ENCODE data around the gene SPATA24. TPM values are rescaled to one million over a fixed set of nuclear protein-coding genes. Genes with fewer than 3 reads are reported as not detected.

Gene SPATA24
- total and polyA plus RNA-seq, 2 of the 8 experiments (the other 6 are each of a cell fraction or from before 2014, with no cell fraction given), result 5.8 to 9.4 TPM

- Histone ChIP-seq H3K23me2 (ENCODE audit: low read depth, low read length) (peaks cover 4% of the 10 kb centered on the region; the same call in 1 of the 2 replicates), H2BK20ac (ENCODE audit: low read length) (no peak overlapping the region), H4K91ac (replicated peaks; ENCODE audit: insufficient read length, low read length) (no peak overlapping the region), H2AK5ac (ENCODE audit: low read depth, low read length) (no peak overlapping the region), H3K9me3 (ENCODE audit: insufficient read depth in 2 of 2, low read depth in 1 of 2, low read length in 1 of 2) (no peaks in the 10 kb centered on the region), H2BK15ac (ENCODE audit: low read length) (no peak overlapping the region), H3K36me3 (ENCODE audit: control insufficient read depth in 2 of 4, insufficient read depth in 4 of 4, low read length in 3 of 4) (peaks cover 0 to 3% (median 1%) of the 10 kb centered on the region in 4 experiments; a peak in 3 of 8 replicates), H3K4ac (replicated peaks; ENCODE audit: insufficient read length, low read depth, low read length) (no peak overlapping the region), H4K5ac (ENCODE audit: insufficient read length, low read depth, low read length) (no peak overlapping the region), H3K79me2 (ENCODE audit: control insufficient read depth in 1 of 2, insufficient read depth in 2 of 2, low read length in 2 of 2) (no peaks in the 10 kb centered on the region; a peak in 1 of 4 replicates), H3K79me1 (ENCODE audit: low read depth, low read length) (no peaks in the 10 kb centered on the region), H3K18ac (ENCODE audit: extremely low read depth, low read length) (no peak overlapping the region), H3K27me3 (replicated peaks in 1 of 4; ENCODE audit: control insufficient read depth in 3 of 4, extremely low read depth in 1 of 4, insufficient read depth in 3 of 4, low read length in 3 of 4) (0 out of 7 replicates have a peak, but pooled peaks cover 0 to 4% (median 0%) of the 10 kb centered on the region in 4 experiments), H3K56ac (replicated peaks; ENCODE audit: insufficient read length, low read depth, low read length) (no peak overlapping the region), H3K4me1 (replicated peaks in 1 of 4; ENCODE audit: control insufficient read depth in 3 of 4, insufficient read depth in 4 of 4, low read length in 3 of 4) (peaks cover 0 to 7% (median 4%) of the 10 kb centered on the region in 4 experiments; a peak in 6 of 7 replicates), H2AFZ (ENCODE audit: low read length) (no peak overlapping the region), H2BK5ac (ENCODE audit: low read depth, low read length) (no peak overlapping the region), H3K14ac (ENCODE audit: insufficient read length) (no peak overlapping the region), H2BK12ac (ENCODE audit: low read depth, low read length) (no peak overlapping the region), H3K4me2 (ENCODE audit: insufficient read depth in 1 of 2, low read depth in 2 of 2, low read length in 2 of 2) (no peak overlapping the region), H3K4me3 (ENCODE audit: extremely low read depth in 1 of 4, insufficient read depth in 2 of 4, low read depth in 3 of 4, low read length in 4 of 4) (no peak overlapping the region), H4K8ac (ENCODE audit: extremely low read depth, insufficient read depth, low read length) (no peak overlapping the region), H2BK120ac (replicated peaks; ENCODE audit: low read depth, low read length) (no peak overlapping the region), H4K20me1 (replicated peaks in 1 of 2; ENCODE audit: control insufficient read depth in 1 of 2, insufficient read depth in 2 of 2, low read length in 2 of 2) (peaks cover 0 to 1% of the 10 kb centered on the region in 2 experiments), H3K9ac (replicated peaks in 1 of 4; ENCODE audit: extremely low read depth in 1 of 4, low read depth in 3 of 4, low read length in 3 of 4) (no peak overlapping the region), H3K27ac (ENCODE audit: low read depth, low read length) (no peak overlapping the region), H3K23ac (ENCODE audit: insufficient read length) (no peak overlapping the region)
- WGBS, 2 experiments (ENCODE audit: extremely low coverage in 1 of 2, insufficient coverage in 1 of 2, insufficient read length in 1 of 2, insufficient replicate concordance in 2 of 2, low coverage in 1 of 2, low lambda C conversion rate in 2 of 2, missing lambda C conversion rate in 1 of 2), result 93% methylated on average over 7 of the region's 7 CpGs; no CpG with 5 or more reads in 1 of the 2 experiments
- ChIA-PET CTCF (ENCODE audit: partially characterized antibody) (interaction anchor here (1.2 to 8.2 kb wide), 5 partner anchors 12 to 369 kb away, joined by 3 to 69 read pairs (median 6); no protein-coding TSS in a partner anchor), POLR2A (ENCODE audit: partially characterized antibody) (interaction anchor here (1.3 kb wide), 1 partner anchor 31 kb away, joined by 3 read pairs; no protein-coding TSS in a partner anchor)
- DNase-seq (ENCODE audit: low read depth in 1 of 2, low spot score in 2 of 2) (no peak), FAIRE-seq (no peak)
- TF ChIP-seq POU5F1 (IDR thresholded peaks at IDR 0.05; ENCODE audit: low read depth, low read length), result no peak
- TF ChIP-seq SP2 (IDR thresholded peaks at IDR 0.05; ENCODE audit: low read length), result no peak
- no peak for TF ChIP-seq TCF12 (IDR thresholded peaks at IDR 0.05; ENCODE audit: low read depth, low read length)
- no peak for TF ChIP-seq POLR2AphosphoS5 (IDR thresholded peaks at IDR 0.05; ENCODE audit: low read depth, low read length)
- TF ChIP-seq BCL11A (IDR thresholded peaks at IDR 0.05; ENCODE audit: low read depth in 2 of 2, low read length in 2 of 2), result no peak
- TF ChIP-seq BRCA1 (IDR thresholded peaks at IDR 0.05; ENCODE audit: low read depth, low read length), result no peak
- no peak for TF ChIP-seq TAF7 (optimal IDR thresholded peaks at IDR 0.05; ENCODE audit: borderline replicate concordance, low read depth, low read length)
- no peak for TF ChIP-seq KDM4A (IDR thresholded peaks at IDR 0.05; ENCODE audit: low read depth, low read length, severe bottlenecking)
- TF ChIP-seq ASH2L (IDR thresholded peaks at IDR 0.05; ENCODE audit: low read length), result no peak
- no peak for TF ChIP-seq CBX8 (IDR thresholded peaks at IDR 0.05; ENCODE audit: borderline replicate concordance, low read depth, low read length)
- no peak for TF ChIP-seq CTCF (IDR thresholded peaks at IDR 0.05; ENCODE audit: control extremely low read depth in 1 of 3, insufficient read depth in 1 of 3, low read depth in 1 of 3, low read length in 3 of 3)
- TF ChIP-seq HDAC6 (IDR thresholded peaks at IDR 0.05; ENCODE audit: low read depth, low read length), result no peak
Observed at GRCh38 chr5:139408191-139408590, 4.3 kb upstream of the SPATA24 start.

Data from H1 (cell line).